Stimulated activated CD4-positive, alpha-beta T cell treated with anti-CD3 and anti-CD28 coated beads, Interleukin-2, amount 100 ng/mL, for 48 hours (primary cell): ENCODE results near the gene NCOA1.
A peak's percentile ranks its signal among the peaks of the same experiment; 100 is the strongest.
"Not testable (repeated sequence)": the region's sequence is repeated elsewhere in the genome, so short reads cannot be mapped to it uniquely, and the experiment has no call there.

Experiments used
- DNase-seq, 2 donors: peaks; one replicate each; pipeline ENCODE4 v3.0.0-alpha.2; 2020

NCOA1 gene

DNA sequence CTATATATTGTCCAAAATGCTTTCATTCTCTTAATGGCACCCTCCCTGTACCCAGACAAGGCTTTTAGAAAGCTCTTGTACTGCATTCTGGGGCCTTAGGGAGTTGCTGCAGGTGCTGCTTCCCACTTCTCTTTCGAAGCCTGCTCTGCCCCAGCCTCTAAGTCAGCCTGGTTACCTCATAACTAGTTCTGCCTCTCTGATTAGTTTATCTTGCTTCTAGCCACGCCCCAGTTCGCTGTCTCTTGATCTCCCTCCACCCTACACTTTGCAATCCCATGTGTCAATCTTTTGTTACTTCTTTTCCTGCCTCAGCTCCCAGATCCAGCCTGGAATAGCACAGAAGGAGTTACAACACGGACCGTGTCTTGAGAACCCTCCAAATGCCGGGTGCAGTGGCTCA, 13.8 kb upstream of the NCOA1 start:
- no peak for DNase-seq

DNA sequence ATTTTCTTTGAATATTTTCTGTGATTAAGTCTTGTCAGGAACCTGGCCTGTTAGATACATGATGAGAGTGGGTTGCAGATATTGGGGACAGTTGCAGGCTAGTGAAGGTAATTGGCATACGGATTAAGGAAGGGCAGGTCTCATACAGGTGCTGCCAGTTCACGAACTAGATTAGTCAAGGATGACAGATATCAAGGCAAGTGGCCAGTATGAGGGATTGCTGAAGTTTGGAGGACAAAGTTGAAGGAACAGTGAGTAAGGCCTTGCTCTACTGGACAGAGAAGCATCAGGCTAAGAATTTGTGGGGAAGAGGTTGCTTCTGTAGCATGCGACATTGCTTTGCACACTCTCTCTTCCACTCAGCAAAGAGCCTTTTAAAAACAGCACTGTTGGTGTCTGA, 12.8 kb upstream of the NCOA1 start:
- DNase-seq: no peak

DNA sequence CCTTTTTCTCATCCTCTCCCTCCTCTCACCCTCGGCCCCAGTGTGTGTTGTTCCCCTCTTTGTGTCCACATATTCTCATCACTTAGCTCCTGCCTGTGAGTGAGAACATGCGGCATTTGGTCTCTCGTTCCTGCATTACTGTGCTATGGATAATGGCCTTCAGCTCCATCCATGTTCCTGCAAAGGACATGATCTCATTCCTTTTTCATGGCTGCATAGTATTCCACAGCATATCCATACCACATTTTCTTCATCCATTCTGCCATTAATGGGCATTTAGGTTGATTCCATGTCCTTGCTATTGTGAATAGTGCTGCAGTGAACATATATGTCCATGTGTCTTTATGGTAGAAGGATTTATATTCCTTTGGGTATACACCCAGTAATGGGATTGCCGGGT, 10.8 kb upstream of the NCOA1 start:
- no peak for DNase-seq

DNA sequence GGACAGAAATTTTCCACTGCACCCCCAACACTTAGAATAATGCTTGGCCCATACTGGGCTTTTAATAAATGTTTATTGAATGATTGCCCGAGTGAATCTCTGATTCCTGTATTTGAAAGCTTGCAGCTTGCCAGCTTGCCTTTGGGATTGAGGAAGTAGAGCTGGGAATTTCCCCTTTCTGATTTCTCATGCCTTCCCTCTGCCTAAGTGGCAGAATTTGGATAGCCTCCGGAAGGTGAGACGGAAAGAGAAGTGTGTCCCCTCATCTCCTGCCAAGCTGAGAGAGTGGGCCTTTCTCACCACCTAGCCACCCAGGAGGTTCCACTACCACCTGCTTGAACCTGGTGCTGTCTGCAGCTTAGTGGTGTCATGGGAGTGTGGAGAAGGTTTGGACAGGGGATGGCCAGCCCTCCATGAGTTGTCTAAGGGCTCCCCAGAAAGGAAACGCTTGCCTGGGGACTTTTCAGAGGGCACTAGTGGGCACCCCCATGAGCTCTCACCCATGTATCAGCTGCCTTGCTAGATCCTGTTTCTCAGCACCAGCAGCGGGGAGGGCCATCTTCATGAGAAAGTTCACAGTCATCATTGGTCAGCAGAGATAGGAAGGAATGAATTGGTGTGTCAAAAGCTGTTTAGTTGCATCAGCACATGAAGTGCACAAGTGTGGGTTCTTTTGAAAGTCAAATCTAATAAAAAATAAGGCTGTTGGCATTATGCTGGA, 8.6 kb upstream of the NCOA1 start:
- DNase-seq: no peak

DNA sequence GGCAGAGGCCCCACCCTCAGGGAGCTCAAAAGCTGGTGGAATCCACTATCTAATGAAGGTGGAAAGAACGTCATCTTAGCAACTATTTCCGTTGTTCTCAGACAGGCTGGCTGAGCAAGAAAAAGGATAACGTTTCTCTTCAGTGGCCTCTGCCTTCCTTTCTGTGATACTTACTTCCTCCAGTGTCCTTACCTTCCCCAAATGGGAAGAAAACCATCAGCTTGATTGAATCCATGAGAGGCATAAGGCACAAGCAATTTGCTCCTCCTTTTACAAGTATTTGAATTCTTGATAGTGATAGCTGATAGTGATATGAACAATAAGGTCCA, 8.1 kb upstream of the NCOA1 start:
- no peak for DNase-seq

DNA sequence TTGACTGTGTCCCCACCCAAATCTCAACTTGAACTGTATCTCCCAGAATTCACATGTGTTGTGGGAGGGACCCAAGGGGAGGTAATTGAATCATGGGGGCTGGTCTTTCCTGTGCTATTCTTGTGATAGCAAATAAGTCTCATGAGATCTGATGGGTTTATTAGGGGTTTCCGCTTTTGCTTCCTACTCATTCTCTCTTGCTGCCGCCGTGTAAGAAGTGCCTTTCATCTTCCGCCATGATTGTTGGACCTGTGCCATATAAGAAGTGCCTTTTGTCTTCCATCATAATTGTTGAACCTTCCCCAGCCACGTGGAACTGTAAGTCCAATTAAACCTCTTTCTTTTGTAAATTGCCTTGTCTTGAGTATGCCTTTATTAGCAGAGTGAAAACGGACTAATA, 6.4 kb upstream of the NCOA1 start:
- not testable (repeated sequence) for DNase-seq

DNA sequence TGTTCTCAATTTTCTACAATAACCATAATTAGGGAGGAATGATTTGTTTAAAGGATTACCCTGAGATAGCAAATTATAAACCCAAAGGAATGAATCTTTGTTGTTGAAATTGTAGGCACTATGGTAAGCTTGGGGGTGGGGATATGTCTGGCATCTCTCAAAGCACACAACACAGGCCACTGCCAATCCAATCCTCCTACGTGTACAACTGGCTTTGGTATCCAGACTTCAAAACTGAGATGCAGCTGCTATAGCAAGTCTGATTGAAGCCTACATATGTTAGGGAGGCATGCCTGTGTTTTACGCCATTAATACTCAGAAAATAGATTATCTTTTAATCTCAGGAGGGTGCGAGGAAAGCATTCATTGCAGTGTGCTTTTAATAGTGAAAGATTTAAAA, 5.9 kb upstream of the NCOA1 start:
- DNase-seq: no peak

DNA sequence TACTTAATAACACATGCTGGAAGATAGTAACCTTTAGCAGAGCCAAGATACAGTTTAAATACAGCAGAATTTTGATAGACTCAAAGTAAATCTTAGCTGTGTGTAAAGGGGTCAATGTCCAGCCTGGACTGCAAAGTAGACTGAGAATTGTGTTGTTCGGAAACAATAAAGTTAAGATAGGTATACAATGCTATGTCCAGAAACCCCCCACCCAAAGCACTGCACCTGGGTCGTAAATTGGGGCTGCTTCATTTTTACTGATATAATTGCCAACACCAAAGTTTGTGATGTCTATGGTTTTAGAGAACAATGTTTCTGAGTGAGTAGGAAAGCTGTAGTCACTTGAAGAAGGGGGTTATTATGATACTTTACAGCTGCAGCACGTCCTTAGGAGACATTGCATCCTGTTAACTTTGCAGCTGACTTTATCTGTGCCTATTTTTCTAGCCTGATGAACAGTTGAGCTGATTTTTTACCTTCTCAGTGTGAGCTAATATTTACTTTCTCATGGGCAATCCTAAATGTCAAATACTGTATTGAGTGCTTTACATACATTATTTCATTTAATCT, 4.3 kb upstream of the NCOA1 start:
- DNase-seq: no peak

DNA sequence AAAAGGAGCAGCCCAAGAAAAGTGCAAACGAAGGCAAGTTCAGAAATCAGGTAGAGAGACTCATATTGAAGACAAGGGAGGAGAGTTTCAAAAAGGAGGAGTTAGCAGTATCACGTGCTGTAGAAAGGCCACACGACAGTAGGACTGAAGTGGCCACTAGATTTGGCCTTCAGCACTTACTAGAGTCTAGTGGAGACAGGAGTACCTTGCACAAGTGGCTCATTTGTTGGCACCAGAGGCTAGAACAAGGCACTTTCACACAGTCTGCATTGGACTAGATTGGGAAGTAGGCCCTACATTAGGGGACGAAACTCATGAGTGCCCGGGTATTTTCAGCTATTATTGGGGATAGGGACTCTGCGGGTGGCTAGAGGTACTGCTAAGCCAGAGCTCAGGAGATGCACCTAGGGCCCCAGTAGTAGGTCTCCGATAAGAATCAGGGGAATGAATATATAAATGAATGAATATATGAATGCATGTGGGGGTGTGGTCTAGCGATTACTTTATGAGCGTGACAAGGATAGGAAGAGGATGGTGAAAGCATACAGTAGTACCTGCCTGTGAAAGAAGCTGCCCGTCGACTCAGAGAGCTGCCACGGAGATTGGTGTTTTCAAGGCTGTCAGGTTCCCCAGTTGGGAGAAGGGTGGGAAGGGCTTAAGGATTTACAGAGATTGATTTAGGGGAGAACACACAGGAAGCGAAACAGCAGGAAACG, 1.4 kb upstream of the NCOA1 start:
- DNase-seq: no peak

DNA sequence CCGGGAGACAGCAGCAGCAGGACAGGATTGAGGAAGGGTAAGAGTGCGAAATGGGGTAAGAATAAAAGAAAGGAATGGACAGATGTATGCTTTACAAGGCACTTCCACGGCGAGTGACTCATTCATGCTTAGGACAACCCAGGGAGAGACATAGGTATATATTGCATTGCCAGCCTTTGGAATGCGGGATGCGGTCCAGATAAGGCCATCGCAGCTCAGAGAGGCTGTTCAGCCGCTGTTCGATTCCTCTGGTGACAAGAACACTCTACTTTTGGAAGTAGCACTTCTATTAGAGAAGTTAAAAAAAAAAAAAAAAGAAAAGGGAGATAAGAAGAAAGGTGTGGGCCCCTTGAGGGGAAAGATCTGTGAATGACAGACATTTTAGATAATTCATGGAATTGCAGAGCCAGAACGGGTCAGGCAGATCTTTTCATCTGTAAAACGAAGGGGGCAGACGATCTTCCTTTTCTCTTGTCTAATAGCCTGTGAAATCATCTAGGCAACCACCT, 819 bp upstream of the NCOA1 start:
- peak; percentile 4 to 6 for DNase-seq

DNA sequence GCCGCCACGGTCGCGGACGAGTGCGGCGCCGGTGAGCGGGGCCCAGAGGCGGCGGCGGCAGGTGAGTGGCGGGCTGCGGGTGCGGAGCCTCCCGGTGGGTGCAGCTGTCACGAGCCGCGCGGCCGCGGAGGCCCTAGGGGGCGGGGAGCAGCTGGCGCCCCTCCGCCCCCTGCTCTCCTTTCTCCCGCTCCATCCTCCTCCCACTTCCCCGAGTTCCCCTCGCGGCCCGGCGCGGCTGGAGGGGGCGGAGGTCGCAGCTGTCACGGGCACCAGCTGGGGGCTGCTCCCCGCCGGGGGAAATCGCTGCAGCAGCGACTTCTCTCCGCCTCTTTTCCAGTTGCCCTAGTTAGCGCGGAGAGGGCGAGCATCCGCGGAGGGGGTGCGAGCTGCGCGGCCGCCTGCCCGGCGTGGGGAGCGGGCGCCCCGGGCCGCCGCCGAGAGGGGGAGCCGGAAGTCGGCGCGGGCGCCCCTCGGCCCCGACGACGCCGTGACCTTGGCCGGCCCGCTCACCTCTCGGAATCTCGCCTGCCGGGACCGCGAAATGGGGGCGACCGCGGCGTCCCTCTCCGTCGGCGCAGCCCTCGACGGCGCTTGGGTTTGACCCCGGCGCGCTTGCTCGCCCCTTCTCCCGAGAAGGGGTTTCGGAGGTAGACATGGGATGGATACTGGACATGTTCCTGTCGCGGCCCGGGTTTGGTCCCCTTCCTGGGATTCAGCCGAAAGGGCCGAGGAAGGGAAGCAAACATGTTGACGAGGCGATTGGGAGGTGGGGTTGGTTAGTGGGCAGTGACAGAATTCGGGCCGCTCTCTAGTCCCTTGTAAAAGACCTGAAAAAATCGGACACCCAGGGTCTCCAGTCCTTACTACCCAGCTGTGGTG, 727 bp downstream of the NCOA1 start:
- peak; percentile 35 to 40 for DNase-seq

DNA sequence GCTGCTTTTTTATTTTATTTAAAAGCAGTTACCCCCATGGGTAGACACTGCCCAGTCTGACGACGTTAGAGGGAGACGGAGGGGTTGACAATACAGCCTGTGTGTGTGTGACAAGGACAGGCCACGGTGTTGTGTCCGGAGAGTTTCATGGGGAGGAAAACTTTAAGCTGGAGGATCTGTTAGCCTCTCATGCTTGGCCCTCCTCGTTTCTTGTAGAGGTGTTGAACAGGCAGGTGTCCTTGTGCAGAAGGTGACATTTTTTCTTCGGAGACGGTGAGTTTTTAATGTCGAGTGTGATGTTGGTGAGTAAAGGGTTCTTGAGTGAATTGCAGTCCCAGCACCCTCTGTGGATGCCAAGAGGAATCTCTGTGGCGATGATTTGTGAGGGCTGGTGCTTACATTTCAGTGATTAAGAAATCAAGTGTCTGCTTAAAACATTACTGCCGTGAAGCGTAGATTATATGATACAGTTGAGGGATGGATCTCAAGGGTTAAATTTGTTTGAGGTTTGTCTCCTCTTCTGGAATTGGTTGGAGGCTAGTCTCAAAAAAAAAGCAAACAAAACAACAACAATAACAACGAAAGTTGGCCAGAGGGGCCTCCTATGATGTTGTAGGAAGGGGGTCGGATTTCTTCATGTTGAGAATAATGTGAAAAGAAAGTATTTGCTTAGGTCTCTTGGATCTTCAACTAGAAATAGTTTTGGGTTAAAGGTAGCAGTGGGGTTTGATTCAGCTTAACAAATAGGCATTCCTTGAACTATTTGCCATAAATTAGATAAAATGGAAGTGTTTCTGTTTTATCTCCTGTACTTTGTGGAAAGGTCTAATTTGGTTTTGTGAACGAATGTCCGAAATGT, 1.6 kb downstream of the NCOA1 start:
- DNase-seq: no peak

DNA sequence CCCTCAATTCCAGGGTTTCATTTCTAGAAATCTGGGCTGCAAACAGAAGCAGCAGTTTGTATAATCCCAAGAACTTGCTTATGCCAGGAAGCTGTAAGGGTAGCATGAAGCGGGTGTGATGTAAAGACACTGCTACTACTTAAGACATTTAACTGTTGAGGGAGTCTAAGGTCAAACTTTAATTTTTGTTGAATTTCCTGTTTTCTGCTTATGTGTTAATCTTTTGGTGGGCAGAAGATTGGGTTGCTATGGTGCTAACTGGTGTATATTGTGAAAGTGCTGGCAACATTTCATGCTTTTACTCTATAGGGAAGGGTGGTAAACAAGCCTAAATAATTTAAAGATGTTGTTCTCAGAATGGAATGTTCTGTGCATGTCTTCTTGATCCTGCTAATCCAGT, 2.7 kb downstream of the NCOA1 start:
- no peak for DNase-seq

DNA sequence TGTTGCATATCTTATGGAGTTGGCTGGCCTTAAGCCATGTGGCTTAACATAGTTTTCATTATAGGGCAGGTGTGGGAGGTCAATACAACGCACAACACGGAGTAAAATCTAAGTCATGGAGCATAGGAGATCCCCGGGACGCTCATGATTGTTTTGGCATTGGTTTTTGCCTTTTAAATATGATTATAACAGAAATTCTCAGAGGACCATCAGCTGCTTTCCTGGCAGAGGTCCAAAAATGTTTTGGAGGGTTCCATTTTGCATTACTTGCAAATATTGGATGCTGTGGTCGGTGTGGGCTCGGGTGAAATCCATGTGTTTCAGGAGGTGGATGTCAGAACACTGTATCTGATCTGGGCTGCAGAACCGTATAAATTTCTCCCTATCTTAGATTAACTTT, 3.4 kb downstream of the NCOA1 start:
- DNase-seq: no peak

DNA sequence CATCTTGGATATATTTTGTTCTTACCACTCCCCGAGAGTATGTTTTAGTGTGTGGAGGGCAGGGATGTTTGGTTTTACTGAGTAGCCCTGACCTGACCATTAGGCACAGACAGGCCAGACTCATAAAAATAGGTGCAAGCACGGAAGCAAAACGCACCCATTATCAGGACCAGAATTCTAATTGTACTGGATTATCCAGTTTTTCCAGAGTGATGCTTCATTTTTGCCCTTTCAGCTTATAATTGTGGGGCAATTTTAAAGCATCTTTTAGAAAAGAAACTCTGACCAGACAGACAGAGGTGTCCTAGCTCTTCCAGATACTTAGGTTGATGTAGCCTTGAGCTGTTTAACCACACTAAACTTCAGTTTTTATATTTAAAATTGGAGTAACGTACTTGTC, 4.4 kb downstream of the NCOA1 start:
- no peak for DNase-seq

DNA sequence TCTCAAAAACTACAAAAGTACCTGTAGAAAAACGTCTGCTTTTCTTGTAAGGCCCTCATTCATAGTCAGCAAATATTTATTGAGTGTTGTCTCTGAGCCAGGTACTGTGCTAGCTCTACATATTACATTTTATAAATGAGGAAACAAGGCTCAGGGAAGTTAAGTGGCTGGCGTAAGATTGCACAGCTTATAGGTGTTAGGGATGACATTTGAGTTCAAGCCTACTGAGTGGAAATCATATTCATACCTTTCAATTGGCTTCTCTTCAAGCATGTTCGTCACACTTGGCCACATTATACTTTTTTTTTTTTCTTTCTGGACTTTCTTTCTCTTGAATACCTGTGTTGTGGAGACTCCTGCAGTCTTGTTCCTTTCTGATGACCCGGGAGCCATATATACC, 5.9 kb downstream of the NCOA1 start:
- DNase-seq: no peak

DNA sequence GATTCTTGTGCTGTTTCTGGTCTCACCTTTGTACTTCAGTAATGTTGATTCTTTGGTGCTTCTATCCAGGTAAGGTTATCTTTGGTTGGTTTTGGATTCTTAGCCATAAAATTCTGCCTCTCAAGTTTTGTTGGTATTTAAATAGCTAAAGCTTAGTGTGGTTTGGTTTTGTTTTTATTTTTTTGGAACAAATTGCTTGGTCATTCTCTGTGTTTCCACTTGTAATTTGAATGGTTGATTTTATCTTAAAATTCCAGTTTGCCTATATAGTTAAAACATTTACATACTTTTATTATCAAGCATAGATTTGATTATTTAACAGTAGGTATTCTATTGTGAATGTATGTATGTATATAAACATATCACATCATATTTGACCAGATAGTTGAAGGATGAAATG, 6.6 kb downstream of the NCOA1 start:
- no peak for DNase-seq

DNA sequence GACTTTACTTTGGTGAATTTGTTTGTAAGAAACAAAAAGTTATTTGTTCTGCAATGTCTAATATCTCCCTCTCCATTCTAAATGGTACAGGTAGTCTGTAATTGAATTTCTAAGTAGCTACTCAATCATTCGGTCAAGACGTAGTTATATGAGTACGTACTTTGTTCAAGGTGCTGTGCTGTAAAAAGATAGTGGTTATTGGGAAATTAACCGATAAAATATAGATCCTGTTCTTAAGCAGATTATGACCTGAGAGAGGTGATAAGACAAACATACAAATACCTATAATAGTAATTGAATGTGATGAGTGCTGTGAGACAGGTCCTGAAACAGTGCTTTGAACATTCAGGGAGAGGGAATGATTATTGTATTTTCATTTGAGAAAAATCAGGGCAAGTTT, 7.1 kb downstream of the NCOA1 start:
- no peak for DNase-seq

DNA sequence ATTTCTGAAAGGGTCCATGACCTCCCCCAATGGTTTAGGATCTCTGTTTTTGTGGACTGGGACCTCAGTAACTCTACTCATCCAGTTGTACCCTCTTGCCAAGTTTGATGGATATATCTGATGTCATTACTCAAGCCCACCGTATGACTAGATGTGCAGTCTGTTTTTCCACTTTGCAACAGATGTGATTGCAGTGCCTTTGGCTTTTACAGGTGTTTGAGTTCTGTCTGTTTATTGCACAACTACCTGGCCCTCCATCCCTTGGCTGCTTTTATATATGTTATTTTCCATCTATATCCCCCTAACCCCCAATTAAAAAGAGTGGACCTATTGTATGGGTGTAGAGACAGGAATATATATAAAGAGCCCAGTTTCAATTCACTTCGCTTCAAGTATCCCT, 10.8 kb downstream of the NCOA1 start:
- no peak for DNase-seq

DNA sequence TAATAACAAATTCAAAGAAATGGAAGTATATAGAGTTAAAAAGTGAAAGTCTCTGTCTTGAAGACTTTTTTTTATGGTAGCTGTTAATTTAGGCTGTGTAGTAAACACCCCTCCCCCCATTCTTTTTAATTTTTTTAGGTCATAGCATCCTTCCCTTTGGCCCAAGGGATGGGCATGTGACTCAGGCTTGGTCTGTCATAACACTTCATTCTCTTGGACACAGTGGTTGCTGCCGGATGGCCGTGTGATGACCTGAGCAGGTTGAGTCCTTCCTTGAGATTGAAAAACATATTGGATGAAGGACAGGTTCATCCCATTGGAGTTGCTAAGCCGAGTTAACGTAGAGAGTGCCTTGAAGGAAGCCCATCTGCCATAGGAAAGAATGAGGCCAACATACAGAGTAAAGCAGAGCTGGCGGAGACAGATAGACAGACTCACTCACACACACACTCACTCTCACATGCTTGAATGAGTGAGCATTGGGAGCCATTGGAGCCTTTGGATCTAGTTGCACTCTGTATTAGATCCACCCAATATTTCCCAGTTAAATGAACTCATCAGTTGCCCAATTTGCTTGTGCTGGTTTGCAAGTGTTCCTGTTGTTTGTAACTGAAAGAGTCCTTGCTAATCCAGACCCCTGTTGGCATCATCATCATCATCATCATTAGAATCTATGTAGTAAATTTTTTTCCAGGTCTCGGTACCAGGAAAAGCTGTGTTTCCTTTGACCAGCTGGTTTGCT, 14.7 kb downstream of the NCOA1 start:
- DNase-seq: no peak

DNA sequence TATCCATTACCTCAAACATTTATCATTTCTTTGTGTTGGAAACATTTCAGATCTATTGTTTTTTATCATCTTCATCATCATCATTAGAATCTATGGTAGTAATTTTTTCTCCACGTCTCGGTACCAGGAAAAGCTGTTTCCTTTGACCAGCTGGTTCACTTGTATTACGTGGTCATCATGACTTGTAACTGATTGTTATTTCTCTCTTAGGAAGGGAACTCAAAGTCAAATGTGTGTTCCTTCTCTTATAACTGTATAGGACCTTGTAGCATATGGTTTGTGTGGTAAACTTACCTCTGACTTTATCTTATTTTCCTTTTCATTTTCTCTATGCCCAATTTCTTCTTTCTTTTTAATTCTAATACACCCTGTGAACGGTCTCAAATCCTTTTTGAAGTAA, 16.5 kb downstream of the NCOA1 start:
- DNase-seq: no peak

DNA sequence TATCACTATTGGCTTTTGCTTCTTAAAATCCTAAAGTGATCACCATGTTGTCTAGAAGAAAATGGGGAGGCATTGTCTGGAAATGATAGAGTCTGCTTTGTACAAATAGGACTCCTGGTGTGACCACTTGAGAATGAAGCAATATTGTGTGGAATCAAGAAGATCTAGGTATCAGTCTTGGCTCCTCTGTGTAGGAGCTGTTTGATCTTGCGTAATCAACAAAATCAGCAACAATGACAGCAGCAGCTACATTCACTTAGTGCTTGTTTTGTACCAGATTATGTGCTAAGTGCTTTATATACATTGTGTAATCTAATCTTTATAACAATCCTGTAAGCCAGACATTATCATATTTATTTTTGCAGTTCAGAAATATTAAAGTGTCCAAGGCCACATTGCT, 17.8 kb downstream of the NCOA1 start:
- no peak for DNase-seq
